ENCODE measurements around the gene HHATL.
A peak's percentile ranks its signal among the peaks of the same experiment; 100 is the strongest.

Gene HHATL

GRCh38 chr3:42684632-42685362, 17.8 kb downstream of the HHATL start:
- DNase-seq (ENCODE audit: low read depth, low spot score): no peak

- peak; percentile 83 for DNase-seq (ENCODE audit: low read depth, low spot score)
Measured at GRCh38 chr3:42683875-42684598, 18.6 kb downstream of the HHATL start.

GRCh38 chr3:42682301-42683070, 20.1 kb downstream of the HHATL start:
- DNase-seq (ENCODE audit: low read depth, low spot score): no peak

GRCh38 chr3:42681361-42682038, 21.1 kb downstream of the HHATL start:
- DNase-seq (ENCODE audit: low read depth, low spot score): no peak

- no peak for DNase-seq (ENCODE audit: low read depth, low spot score)
Measured at GRCh38 chr3:42680806-42681205, 21.8 kb downstream of the HHATL start.

GRCh38 chr3:42680271-42680670, 22.3 kb downstream of the HHATL start:
- DNase-seq (ENCODE audit: low read depth, low spot score): no peak

GRCh38 chr3:42678447-42678846, 24.2 kb downstream of the HHATL start:
- DNase-seq (ENCODE audit: low read depth, low spot score): no peak

GRCh38 chr3:42675909-42676308, 26.7 kb downstream of the HHATL start:
- no peak for DNase-seq (ENCODE audit: low read depth, low spot score)

GRCh38 chr3:42674146-42674545, 28.5 kb downstream of the HHATL start:
- DNase-seq (ENCODE audit: low read depth, low spot score): no peak

- DNase-seq (ENCODE audit: low read depth, low spot score): no peak
Measured at GRCh38 chr3:42673082-42673481, 29.5 kb downstream of the HHATL start.

GRCh38 chr3:42672515-42672914, 30.1 kb downstream of the HHATL start:
- DNase-seq (ENCODE audit: low read depth, low spot score): no peak

GRCh38 chr3:42670670-42671069, 31.9 kb downstream of the HHATL start:
- no peak for DNase-seq (ENCODE audit: low read depth, low spot score)

GRCh38 chr3:42670051-42670576, 32.5 kb downstream of the HHATL start:
- DNase-seq (ENCODE audit: low read depth, low spot score): no peak

- no peak for DNase-seq (ENCODE audit: low read depth, low spot score)
Measured at GRCh38 chr3:42668793-42669217, 33.8 kb downstream of the HHATL start.

GRCh38 chr3:42668413-42668760, 34.2 kb downstream of the HHATL start:
- no peak for DNase-seq (ENCODE audit: low read depth, low spot score)

GRCh38 chr3:42667523-42668412, 34.8 kb downstream of the HHATL start:
- DNase-seq (ENCODE audit: low read depth, low spot score): no peak

- DNase-seq (ENCODE audit: low read depth, low spot score): no peak
Measured at GRCh38 chr3:42667096-42667522, 35.5 kb downstream of the HHATL start.

GRCh38 chr3:42666577-42666998, 36.0 kb downstream of the HHATL start:
- DNase-seq (ENCODE audit: low read depth, low spot score): no peak

GRCh38 chr3:42666022-42666421, 36.6 kb downstream of the HHATL start:
- DNase-seq (ENCODE audit: low read depth, low spot score): peak; percentile 0

GRCh38 chr3:42665050-42665878, 37.3 kb downstream of the HHATL start:
- peak; percentile 0 for DNase-seq (ENCODE audit: low read depth, low spot score)
